COR-L47 (cell line): ENCODE results near the gene PIP5K1B.

Experiments
- DNase-seq: peaks from one replicate; lab custom pipeline; 2025; lab: John Stamatoyannopoulos, UW

PIP5K1B gene

DNA sequence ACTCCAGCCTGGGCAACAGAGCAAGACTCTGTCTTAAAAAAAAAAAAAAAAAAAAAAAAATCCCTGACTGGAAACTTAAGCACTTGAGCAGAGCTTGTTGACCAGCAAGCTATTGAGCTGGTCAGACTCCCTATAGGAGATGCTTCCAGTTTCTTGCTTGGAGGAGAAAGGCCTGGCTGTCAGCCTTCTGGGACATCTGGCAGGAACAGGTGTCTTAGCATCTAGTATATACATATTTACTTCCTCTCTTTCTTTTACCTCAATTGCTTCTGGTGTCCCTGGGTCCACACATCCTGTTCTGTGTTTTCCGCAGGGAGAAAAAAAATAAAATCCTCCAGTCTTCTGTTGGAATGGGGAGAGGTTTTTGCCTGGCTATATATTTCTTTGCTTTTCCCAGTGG is 248.7 kb downstream of the PIP5K1B start:
- DNase-seq: no peak

DNA sequence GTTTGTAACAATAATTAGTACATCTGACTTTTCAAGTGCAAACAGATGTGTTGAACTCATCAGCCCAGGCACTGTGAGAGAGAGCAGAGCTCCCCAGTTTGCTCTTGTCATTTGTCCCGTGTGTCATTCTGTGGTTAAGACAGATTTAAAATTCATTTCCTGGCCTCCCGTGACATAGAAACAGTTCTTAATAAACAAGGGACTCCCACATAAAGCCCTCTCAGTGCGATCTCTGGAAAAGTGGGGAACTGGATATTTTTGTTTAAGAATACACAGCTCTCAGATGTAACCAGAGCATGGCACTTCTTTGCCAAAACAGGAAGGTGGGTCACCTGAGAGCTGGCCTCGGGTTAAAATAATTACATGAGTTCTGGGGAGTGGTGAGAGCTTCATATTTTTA is 250.3 kb downstream of the PIP5K1B start:
- DNase-seq: no peak

DNA sequence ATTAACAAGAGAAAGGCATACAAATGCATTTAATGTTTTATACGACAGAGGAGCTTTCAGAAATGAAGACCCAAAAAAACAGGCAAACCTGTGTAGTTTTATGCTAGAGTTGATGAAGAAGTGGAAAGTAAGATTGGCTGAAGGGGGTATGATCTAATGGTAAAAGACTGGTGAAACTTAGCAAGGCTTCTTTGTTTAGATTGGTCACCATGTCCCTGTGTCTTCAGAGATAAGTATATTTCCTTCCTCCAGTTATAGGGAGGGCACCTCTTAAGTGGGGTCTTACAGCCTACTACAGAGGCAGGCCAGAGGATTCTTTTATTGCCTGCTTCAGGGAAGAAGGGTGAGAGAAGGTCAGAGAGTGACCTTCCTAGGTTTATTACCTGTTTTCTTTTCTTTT is 252.4 kb downstream of the PIP5K1B start:
- DNase-seq: no peak

DNA sequence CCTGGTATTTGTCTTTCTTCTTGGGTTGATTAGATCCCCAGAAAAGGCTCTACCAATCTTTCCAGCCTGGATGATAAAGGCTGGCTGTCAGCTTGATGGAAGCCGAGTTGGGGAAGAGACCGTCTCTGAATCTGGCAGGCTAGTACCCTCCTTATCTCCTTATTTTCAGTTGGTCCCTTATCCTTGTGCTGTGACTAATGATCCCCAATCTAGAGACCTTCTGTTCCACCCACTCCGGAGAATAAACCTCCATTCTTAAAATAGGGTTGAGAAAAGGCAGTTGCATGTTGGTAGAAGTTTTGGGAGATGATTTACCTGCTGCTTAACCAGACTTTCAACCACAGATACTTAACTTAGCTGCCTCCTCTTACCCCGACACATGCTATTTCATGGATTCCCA is 256.5 kb downstream of the PIP5K1B start:
- no peak for DNase-seq

DNA sequence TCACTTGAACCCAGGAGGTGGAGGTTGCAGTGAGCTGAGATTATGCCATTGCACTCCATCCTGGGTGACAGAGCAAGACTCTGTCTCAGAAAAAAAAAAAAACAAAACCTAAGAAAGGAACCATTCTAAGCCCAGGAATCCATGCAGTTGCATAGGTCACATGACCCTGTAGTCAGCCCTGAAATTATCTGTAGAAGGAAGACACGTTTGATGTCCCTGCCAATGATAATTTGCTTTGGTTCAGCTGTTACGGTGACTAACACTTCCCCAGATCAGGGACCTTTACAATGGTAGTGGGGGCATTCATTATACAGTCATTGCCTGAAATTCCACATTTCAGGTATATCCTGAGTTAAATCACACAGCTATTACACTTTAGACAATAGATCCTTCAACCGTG is 258.4 kb downstream of the PIP5K1B start:
- no peak for DNase-seq

DNA sequence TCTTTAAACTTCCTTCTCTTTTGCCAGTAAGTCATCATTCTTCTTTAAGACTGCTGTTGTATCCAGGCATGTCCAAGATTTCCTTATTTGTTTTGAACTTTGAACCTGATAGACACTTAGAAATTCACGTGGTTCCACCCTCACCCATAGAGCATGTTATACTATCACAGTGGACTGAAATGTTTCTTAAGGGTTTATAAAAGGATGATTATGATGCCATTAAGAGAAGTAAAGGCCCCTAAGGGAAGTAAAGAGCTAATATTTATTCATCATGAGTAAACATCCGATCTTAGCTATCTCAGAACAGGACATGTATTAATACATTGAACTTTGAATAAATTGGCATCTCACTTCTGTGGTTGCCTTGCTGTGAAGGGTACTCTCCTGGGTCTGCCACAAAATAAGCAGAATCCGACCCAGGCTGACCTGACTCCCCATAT is 259.1 kb downstream of the PIP5K1B start:
- DNase-seq: no peak

DNA sequence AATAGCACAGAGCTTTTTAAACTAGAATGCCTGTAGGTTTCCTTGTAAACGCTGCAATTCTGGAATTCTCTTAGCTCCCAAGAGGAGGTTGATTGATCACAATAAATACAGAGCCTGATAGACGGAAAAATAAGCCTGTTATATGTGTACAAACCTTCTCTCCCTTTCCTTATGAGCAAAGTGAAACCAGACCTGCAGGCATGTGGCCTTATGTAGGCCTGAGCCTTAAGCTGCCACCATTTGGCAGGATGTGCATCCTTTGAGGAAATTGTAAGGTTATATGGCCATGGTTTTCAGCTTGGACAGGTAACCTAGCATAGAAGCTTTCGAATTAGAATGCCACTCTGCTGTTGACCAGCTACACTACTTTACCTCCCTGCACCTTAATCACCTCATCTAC is 259.7 kb downstream of the PIP5K1B start:
- DNase-seq: no peak

DNA sequence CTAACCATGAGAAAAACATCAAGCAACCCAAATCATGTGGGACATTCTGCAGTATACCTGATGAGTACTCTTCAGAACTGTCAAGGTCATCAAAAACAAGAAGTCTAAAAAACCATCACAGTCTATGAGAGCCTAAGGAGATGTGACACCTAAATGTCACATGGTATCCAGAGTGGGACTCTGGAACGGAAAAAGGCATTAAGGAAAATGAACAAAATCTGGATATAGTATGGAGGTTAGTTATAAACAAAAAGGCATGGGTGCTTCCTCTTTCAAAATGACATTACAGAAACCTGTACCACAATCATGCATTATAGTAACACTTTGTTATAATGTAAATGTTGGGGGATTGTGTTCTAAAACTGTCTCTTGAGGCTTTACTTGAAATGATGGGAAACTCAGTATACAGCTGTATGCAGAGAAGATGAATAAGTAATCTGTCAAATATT is 261.5 kb downstream of the PIP5K1B start:
- DNase-seq: no peak

DNA sequence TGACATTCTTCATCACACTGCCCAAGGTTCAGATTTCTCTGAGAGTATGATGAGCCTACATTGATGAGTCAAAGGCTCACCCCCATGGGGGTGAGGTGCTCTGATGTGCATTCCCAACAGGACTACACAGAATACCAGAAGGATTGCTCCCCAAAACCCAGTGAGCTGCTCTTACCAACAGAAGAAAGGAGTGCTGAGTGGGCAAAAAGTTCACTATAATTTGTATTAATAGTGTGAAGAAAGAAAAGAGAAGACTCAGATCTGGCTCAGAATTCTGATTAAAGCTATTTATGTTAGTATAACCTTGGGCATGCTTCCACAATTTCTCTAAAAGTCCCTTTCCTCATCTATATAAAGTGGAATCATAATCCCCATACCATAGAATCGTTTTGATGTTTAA is 262.8 kb downstream of the PIP5K1B start:
- DNase-seq: no peak

DNA sequence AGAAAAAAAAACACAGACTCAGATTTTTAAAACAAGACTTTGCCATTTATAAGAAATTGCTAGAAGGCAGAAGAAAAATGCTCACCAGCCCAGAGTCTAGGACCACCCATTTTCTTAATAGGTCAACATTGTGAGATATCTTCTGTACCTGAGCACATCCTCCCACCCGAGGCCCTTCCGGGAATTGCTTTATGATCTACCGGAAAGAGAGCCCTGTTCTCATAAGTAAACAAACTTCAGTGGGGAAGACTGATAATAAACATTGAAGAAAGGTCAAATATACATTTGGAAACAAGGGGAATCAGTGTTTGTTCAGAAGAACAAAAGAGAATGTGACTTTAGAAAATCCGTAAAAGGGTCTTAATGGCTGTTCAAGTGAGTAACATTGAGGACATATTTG is 264.5 kb downstream of the PIP5K1B start:
- DNase-seq: peak; percentile 59

DNA sequence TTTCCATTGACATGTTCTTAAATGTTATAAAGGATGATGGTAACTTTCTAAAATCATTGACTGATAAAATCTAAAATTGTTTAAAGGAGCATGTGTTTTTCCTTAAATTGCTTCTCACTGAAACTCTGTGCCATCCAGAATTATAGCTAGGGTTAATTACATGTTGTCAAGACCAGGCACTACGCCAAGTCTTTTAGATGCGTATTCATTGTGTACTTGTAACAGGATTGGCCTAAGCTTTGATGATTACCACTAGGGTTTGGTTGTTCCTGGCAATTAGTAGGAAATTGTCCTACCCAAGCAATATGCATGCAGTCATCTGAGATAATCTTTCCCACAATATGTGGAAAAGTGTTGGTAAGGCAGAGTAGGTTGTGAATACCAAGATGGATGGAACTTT is 265.1 kb downstream of the PIP5K1B start:
- peak; percentile 98 for DNase-seq

DNA sequence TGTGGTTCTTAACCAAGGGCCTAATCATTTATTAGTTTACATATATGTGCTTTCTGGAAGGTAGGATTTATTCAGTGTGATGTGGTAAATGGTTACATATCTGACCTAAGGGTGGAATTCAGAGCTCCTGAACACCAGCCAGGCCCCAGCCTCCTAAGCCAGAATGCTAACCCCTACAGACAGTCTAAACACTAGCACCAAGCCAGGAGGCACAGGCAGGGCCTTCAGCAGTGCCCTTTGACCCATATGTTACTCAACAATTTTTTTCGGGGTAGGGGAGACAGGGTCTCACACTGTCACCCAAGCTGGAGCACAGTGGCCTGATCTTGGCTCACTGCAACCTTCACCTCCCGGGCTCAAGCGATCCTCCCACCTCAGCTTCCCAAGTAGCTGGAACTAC is 268.6 kb downstream of the PIP5K1B start:
- DNase-seq: no peak

DNA sequence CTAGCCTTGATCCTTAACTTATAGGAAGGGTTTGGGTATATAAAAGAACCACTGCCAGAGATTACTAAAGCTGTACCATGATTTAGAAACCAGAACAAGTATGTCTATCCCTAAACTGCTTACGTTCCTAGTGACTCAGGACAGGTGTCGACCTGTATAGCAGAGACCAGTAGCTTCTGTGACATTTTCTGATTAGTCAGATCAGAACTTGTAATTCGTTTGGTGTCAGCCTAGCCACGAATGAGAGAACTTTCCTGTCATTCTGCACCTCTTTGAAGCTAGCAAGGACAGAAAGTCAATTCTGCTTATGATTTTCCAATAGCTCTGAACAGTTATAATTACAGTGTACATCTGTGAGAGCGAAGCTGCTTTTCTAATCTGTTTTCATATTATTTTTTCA is 269.4 kb downstream of the PIP5K1B start:
- DNase-seq: no peak

DNA sequence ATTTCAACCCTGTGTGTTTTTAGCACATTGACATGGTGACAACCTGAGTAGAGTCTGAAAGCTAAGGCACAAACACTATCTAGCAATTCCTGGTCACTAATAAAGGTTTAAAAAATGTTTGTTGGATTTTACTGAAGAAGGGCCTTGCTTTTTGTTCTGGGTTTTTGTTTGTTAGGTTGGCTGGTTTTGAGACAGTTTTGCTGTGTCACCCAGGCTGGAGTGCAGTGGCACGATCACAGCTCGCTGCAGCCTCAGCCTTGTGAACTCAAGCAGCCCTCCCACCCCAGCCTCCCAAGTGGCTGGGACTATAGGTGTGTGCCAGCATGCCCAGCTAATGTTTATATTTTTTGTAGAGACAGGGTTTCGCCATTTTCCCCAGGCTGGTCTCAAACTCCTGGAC is 269.9 kb downstream of the PIP5K1B start:
- no peak for DNase-seq

DNA sequence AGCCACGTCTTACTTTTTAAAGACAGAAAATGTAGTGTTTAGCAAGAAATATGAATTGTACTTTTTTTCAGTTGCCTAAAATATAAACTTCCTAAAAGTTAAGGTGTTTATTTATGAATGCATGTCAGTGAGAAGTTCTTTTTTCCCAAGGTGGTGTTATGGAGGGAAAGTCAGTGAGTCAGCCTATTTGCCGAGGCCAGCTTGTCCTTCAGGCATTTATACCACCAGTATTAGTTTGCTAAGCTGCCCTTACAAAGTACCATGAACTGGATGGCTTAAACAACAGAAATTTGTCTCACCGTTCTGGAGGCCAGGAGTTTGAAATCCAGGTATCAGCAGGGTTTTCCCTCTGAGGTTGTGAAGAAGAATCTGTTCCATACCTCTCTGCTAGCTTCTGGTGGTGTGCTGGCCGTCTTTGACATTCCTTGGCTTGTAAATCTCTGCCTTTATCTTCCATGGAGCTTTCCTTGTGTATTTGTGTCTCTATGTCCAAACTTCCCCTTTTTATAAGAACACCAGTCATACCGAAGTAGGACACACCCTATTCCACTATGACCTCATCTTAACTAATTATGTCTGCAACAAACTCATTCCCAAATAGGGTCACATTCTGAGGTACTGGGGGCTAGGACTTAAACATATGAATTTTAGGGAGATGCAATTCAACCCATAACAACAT is 270.5 kb downstream of the PIP5K1B start:
- DNase-seq: no peak

DNA sequence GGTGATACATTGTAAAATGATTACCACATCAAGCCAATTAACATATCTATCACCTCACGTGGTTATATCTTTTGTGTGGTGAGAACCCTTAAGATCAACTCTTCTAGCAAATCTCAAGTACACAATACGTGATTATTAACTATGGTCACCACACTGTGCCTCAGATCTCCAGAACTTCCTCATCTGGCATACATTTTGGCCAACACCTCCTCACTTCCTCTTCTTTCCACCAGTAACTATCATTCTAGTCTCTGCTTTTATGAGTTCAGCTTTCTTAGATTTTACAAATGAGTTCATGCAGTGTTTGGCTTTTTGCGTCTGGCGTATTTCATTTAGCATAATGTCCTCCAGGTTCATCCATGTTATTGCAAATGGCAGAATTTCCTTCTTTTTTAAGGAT is 273.0 kb downstream of the PIP5K1B start:
- no peak for DNase-seq

DNA sequence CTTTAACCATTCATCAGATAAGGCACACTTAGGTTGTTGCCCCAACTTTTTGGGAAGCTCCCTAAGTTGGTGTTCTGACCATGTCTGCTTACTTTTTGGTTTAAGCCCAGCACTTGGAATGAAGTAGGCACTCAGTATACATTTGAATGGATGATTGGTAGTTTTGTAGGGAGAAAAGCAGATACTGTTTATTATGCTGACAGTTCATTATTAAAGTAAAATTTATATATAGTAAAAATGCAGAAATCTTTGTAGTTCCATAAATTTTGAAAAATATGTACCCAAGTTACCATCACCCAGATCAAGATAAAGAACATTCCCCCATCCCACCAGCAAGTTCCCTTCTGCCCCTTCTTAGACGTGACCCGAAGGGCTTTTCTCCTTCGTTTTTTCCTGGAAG is 273.5 kb downstream of the PIP5K1B start:
- no peak for DNase-seq

DNA sequence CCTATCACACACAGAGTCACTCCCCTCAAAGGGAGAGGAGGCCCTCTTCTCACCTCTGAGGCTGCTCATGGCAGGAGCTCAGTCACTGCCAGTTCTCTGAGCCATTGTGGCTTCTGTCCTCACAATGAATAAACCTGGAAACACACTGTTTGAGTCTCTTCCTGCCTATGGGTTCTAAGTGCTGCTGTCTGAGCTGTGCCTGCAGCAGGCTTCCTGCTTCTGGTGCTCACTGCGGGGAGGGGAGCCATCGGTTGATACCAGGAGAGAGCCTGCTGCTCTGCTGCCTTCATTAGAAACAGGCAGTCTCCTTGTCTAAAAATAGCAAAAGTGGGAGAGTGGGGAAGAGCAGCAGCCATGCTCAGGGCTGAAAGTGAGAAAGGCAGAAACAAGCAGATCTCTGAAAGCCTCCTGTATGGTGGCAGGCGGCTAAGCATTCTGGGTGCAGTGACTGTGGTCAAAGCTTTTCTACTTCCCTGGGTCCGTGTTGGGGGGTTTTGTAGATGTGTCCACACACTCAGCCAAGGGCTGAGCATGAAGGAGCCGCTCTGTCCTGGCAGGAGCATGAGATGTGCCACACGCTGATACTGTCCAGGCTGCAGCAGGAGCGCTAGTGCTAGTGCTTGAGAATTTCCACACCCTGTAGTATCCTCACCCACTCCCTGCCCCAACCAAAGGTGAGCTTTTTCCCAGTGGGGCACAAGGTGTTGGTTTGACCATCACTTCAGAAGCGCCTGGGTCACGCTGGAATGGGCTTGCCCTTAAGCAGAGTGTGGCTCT is 274.7 kb downstream of the PIP5K1B start:
- DNase-seq: no peak

DNA sequence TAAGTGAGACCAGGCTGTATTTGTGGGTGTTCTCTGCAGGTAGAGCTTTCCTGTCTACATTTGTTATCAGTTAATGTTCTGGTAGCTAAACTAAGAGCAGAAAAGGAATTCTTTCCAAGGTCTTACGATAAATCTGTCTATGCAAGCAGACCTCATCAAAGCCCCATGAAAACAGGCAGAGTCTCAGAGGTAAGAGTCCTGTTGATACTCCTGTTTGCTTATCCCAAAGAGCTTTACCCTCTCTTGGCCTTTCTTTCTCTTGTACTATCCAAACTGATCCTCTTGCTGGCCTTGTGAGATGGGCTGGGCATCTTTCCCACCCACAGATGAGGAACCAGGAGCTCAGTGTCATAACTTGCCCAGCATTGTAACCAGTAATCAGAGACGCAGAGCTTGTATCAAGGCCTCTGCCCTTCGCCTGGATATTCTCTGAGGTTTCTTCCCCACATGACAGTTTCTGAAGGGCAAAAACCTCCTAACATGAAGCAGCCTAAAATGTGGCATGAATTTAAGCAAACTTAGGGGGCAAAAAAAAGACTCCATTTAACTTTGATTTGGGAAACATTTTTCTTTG is 275.4 kb downstream of the PIP5K1B start:
- DNase-seq: no peak

DNA sequence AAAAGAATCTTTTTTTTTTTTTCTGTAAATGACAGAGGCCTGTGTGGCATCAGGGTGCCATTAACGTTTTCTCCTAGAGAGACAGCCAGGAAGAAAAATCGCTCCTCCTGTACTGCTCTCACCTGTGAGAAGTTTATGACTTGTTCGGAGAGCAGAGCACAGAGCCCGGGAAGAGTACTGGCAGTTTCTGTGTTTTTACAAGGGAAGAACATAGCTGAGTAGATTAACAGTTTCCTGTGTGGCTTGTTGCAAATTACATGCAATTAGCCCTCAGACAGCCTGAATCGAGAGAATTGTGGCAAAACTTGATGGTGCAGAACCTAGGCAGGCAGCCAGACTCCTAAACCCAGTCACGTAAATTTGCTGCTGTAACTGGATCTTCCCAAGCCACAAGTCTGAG is 276.7 kb downstream of the PIP5K1B start:
- DNase-seq: peak; percentile 65

DNA sequence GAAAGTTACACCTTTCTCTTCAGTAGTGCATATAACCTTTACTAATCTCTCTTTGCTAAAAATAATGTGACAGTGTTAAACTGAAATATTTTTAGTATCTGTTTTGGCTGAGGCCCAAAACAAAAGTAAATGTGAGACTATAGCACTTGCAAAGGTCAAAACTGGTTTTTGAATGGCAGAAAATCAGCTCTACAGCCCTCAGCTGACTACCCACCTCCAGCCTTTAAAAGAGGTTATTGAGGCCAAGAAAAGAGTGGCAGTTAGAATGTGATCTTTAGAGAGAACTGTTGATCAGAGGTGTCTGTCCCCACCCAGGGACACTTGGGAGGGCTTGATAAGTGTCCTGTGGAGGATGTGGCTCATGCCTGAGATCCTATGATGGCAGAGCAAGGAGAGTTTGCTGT is 278.0 kb downstream of the PIP5K1B start:
- DNase-seq: no peak

DNA sequence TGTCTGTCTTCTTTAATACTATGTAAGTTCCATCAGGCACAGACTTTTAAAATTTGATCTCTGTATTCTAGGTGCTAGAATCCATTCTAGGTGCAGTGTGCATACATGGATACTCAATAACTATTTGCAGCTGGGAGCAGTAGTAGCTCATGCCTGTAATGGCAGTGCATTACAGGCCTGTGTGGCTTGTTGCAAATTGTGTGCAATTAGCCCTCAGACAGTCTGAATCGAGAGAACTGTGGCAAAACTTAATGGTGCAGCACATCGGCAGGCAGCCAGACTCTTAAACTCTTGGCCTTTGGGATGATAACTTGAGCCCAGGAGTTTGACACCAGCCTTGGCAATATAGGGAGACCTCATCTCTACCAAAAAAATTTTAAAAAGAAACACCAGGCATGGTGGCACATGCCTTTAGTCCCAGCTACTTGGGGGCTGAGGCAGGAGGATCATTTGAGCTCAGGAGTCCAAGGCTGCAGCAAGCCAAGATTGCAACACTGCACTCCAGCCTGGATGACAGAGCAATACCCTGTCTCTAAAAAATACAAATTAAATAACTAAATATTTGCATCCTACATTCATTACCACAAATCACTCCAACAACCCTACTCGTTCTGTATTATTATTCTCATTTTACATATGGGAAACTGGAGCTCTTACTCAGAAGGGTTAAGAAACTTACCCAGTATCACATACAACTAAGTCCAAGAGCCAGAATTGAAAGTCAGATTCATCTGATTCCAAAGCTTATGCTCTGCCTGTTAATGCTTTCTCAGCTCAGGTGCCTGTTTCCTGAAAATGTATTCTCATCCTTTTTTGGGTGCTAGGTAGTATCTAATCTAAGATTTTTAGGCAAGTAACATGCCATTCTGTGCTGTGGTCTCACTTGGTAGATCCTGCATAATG is 278.7 kb downstream of the PIP5K1B start:
- no peak for DNase-seq
